Ishikawa (cell line): ENCODE measurements around the gene GAMT.

Source experiments
- CEBPB ChIP-seq: IDR thresholded peaks from 2 replicates; pipeline ENCODE4 v1.6.1; 2012
- CREB1 ChIP-seq: IDR thresholded peaks from 2 replicates; pipeline ENCODE4 v1.6.1; 2012; ENCODE audit warnings: low read depth
- EGR1 ChIP-seq: IDR thresholded peaks from 2 replicates; pipeline ENCODE4 v1.6.1; 2012
- EP300 ChIP-seq: IDR thresholded peaks from 2 replicates; pipeline ENCODE4 v1.6.1; 2012; ENCODE audit warnings: borderline replicate concordance
- FOXM1 ChIP-seq: IDR thresholded peaks from 2 replicates; pipeline ENCODE4 v1.6.1; 2012; ENCODE audit warnings: low read depth, borderline replicate concordance
- NFIC ChIP-seq: IDR thresholded peaks from 2 replicates; pipeline ENCODE4 v1.6.1; 2012
- RAD21 ChIP-seq: IDR thresholded peaks from 2 replicates; pipeline ENCODE4 v1.6.1; 2012; ENCODE audit warnings: low read depth
- TAF1 ChIP-seq: IDR thresholded peaks from 2 replicates; pipeline ENCODE4 v1.6.1; 2012; ENCODE audit warnings: low read depth, mild to moderate bottlenecking
- TCF12 ChIP-seq: IDR thresholded peaks from 2 replicates; pipeline ENCODE4 v1.6.1; 2012; ENCODE audit warnings: low read depth
- TEAD4 ChIP-seq: IDR thresholded peaks from 2 replicates; pipeline ENCODE4 v1.6.1; 2012
- USF1 ChIP-seq: IDR thresholded peaks from 2 replicates; pipeline ENCODE4 v1.6.1; 2012
- YY1 ChIP-seq: IDR thresholded peaks from 2 replicates; pipeline ENCODE4 v1.6.1; 2012; ENCODE audit warnings: low read depth
- ZBTB7A ChIP-seq: IDR thresholded peaks from 2 replicates; pipeline ENCODE4 v1.6.1; 2012; ENCODE audit warnings: low read depth
- TF ChIP-seq, protein P1 (sequence below): IDR thresholded peaks from 2 replicates; pipeline ENCODE4 v1.6.1; 2012; ENCODE audit warnings: low read depth, mild to moderate bottlenecking
- TF ChIP-seq, protein P2 (sequence below): IDR thresholded peaks from 2 replicates; pipeline ENCODE4 v1.6.1; 2012

Gene GAMT

DNA sequence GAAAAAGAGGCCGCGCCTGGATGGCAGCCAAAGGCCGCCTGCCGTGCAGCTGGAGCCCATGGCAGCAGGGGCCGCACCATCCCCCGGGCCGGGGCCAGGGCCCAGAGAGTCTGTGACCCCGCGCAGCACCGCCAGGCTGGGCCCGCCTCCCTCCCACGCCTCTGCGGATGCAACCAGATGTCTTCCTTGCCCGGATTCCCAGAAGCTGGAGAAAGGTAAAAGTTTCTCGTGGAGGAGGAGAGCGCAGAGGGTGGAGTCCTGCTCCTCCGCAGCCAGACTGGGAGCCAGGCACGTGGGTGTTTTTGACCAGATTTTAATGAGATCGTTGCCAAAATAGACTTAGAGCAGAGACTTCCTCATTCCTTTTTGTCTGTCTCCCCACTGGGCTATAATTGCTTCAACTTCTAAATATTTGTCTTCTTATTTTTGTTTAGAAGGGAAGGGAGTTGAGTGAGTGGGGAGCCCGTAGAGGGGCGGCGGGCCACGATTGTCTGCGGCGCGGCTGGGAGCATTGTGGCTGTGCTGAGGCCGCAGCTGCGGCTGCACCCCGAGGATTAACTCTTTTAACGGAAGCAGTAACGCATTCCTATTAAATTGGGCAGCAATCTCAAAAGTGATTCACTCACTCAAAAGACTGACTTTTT lies 40.4 kb downstream of the GAMT start:
- TF ChIP-seq ZBTB7A = peak; percentile 87
- TF ChIP-seq RAD21 = no peak; the same call in 1 of the 2 replicates
- TF ChIP-seq EP300 = peak; percentile 31; the same call in 1 of the 2 replicates
- no peak for TF ChIP-seq CEBPB
- TF ChIP-seq FOXM1 = no peak
- TF ChIP-seq YY1 = no peak
- TF ChIP-seq, protein P1, sequence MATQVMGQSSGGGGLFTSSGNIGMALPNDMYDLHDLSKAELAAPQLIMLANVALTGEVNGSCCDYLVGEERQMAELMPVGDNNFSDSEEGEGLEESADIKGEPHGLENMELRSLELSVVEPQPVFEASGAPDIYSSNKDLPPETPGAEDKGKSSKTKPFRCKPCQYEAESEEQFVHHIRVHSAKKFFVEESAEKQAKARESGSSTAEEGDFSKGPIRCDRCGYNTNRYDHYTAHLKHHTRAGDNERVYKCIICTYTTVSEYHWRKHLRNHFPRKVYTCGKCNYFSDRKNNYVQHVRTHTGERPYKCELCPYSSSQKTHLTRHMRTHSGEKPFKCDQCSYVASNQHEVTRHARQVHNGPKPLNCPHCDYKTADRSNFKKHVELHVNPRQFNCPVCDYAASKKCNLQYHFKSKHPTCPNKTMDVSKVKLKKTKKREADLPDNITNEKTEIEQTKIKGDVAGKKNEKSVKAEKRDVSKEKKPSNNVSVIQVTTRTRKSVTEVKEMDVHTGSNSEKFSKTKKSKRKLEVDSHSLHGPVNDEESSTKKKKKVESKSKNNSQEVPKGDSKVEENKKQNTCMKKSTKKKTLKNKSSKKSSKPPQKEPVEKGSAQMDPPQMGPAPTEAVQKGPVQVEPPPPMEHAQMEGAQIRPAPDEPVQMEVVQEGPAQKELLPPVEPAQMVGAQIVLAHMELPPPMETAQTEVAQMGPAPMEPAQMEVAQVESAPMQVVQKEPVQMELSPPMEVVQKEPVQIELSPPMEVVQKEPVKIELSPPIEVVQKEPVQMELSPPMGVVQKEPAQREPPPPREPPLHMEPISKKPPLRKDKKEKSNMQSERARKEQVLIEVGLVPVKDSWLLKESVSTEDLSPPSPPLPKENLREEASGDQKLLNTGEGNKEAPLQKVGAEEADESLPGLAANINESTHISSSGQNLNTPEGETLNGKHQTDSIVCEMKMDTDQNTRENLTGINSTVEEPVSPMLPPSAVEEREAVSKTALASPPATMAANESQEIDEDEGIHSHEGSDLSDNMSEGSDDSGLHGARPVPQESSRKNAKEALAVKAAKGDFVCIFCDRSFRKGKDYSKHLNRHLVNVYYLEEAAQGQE = no peak
- peak; percentile 94 for TF ChIP-seq NFIC
- TF ChIP-seq EGR1 = peak; percentile 92
- TF ChIP-seq TCF12 = peak; percentile 66
- TF ChIP-seq TEAD4 = peak; percentile 27
- TF ChIP-seq USF1 = peak; percentile 51
- TF ChIP-seq, protein P2, sequence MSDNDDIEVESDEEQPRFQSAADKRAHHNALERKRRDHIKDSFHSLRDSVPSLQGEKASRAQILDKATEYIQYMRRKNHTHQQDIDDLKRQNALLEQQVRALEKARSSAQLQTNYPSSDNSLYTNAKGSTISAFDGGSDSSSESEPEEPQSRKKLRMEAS = peak; percentile 40; the same call in 1 of the 2 replicates
- TF ChIP-seq CREB1 = no peak
- TF ChIP-seq TAF1 = no peak

DNA sequence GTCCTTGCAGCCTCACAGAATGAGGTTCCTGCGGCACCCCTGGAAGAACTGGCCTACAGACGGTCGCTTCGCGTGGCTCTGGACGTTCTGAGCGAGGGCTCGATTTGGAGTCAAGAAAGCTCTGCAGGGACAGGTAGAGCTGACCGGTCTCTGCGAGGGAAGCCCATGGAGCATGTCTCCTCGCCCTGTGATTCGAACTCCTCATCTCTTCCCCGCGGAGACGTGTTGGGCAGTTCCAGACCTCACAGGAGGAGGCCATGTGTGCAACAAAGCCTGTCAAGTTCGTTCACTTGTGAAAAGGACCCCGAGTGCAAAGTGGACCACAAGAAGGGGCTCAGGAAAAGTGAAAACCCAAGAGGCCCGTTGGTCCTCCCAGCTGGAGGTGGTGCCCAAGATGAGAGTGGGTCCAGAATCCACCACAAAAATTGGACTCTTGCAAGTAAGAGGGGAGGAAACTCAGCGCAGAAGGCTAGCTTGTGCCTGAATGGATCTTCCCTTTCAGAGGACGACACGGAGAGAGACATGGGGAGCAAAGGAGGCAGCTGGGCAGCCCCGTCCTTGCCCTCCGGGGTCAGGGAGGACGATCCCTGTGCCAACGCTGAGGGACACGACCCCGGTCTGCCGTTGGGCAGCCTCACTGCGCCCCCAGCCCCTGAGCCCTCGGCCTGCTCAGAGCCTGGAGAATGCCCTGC lies 41.1 kb downstream of the GAMT start:
- TF ChIP-seq EGR1 (no peak), YY1 (no peak), CREB1 (no peak), TEAD4 (no peak), CEBPB (no peak), ZBTB7A (no peak; the same call in 1 of the 2 replicates), EP300 (no peak), TAF1 (no peak), FOXM1 (no peak), RAD21 (no peak), TCF12 (no peak)
- TF ChIP-seq, protein P1 = no peak

DNA sequence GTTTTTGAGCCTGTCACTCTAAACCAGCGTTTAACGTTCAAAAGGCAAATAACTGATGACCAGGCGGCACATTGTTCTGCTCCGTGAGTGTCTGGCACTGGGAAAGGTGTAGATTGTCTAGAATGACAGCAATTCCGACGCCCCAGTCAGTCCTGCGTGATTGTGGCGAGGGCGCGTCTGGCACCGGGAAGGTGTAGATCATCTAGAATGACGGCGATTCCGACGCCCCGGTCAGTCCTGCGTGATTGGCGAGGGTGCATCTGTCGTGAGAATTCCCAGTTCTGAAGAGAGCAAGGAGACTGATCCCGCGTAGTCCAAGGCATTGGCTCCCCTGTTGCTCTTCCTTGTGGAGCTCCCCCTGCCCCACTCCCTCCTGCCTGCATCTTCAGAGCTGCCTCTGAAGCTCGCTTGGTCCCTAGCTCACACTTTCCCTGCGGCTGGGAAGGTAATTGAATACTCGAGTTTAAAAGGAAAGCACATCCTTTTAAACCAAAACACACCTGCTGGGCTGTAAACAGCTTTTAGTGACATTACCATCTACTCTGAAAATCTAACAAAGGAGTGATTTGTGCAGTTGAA lies 43.7 kb downstream of the GAMT start:
- TF ChIP-seq USF1 = no peak
- TF ChIP-seq NFIC = no peak
- no peak for TF ChIP-seq RAD21
- TF ChIP-seq, protein P2 = no peak
- no peak for TF ChIP-seq YY1
- no peak for TF ChIP-seq TAF1
- no peak for TF ChIP-seq TCF12
- TF ChIP-seq, protein P1 = no peak
- TF ChIP-seq EP300 = no peak
- TF ChIP-seq CEBPB = no peak
- TF ChIP-seq TEAD4 = no peak
- no peak for TF ChIP-seq FOXM1
- TF ChIP-seq ZBTB7A = no peak
- TF ChIP-seq EGR1 = no peak
- no peak for TF ChIP-seq CREB1
